Measurements from ENCODE around the gene SLC25A24.

- TF ChIP-seq, protein P1, sequence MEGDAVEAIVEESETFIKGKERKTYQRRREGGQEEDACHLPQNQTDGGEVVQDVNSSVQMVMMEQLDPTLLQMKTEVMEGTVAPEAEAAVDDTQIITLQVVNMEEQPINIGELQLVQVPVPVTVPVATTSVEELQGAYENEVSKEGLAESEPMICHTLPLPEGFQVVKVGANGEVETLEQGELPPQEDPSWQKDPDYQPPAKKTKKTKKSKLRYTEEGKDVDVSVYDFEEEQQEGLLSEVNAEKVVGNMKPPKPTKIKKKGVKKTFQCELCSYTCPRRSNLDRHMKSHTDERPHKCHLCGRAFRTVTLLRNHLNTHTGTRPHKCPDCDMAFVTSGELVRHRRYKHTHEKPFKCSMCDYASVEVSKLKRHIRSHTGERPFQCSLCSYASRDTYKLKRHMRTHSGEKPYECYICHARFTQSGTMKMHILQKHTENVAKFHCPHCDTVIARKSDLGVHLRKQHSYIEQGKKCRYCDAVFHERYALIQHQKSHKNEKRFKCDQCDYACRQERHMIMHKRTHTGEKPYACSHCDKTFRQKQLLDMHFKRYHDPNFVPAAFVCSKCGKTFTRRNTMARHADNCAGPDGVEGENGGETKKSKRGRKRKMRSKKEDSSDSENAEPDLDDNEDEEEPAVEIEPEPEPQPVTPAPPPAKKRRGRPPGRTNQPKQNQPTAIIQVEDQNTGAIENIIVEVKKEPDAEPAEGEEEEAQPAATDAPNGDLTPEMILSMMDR (IDR thresholded peaks at IDR 0.05): no peak
- no peak for TF ChIP-seq POLR2A (IDR thresholded peaks at IDR 0.05)
Observed at GRCh38 chr1:108124622-108125311, 75.4 kb downstream of the SLC25A24 start.

All from right lobe of liver (tissue), 4 donors.